Body of pancreas (tissue), 4 donors: ENCODE results near the gene PDE6D. TPM values are rescaled to one million over a fixed set of nuclear protein-coding genes. Genes with fewer than 3 reads are reported as not detected.
A peak's percentile ranks its signal among the peaks of the same experiment; 100 is the strongest.

Experiments
- ATAC-seq: fragments of 150-250 bp; one replicate; pipeline ENCODE4 v1.9.1; 2016
- DNase-seq, 4 donors: peaks; one replicate each; pipeline ENCODE4 v3.0.0-alpha.2; 2019
- H3K27ac ChIP-seq, 4 donors: fragments of 200-600 bp; sonication (generic); 1 replicate in 3 of 4; 2 replicates in 1 of 4; pipeline versions ENCODE4 v1.5.1 to v1.6.1; 2016 to 2019; ENCODE audit warnings: mild to moderate bottlenecking in 1 of 4, mixed read lengths in 1 of 4, moderate library complexity in 1 of 4
- H3K27me3 ChIP-seq, 2 donors: fragments of 200-600 bp; sonication (generic); one replicate each; pipeline ENCODE4 v1.6.0; 2016; ENCODE audit warnings: mild to moderate bottlenecking in 1 of 2
- H3K36me3 ChIP-seq, 2 donors: fragments of 200-600 bp; sonication (generic); replicated peaks in 1 of 2; 2 replicates each; pipeline ENCODE4 v1.5.1; 2016; ENCODE audit warnings: low read depth in 2 of 2; ENCODE audit not compliant: insufficient read depth in 1 of 2
- H3K4me1 ChIP-seq: fragments of 200-600 bp; sonication (generic); one replicate; pipeline ENCODE4 v1.6.0; 2016
- H3K4me3 ChIP-seq, 2 donors: fragments of 200-600 bp; sonication (generic); 1 replicate in 1 of 2; 2 replicates in 1 of 2; pipeline ENCODE4 v1.5.1; 2016 to 2019
- H3K9me3 ChIP-seq, 3 donors: fragments of 200-600 bp; sonication (generic); 1 replicate in 2 of 3; 2 replicates in 1 of 3; pipeline ENCODE4 v1.5.1; 2016
- POLR2A ChIP-seq, 3 donors: fragments of 450-650 bp; IDR thresholded peaks; one replicate each; pipeline ENCODE4 v1.6.1; 2016; ENCODE audit warnings: antibody characterized with exemption in 3 of 3, mild to moderate bottlenecking in 2 of 3
- WGBS, 2 donors: methylation state at CpG; one replicate each; pipeline ENCODE4 v1.1.5; 2017; 5-methylcytosine and 5-hydroxymethylcytosine counted together
- intact Hi-C: fragments of 100-400 bp; cut with DNase I; formaldehyde crosslinking; loops from one replicate; pipeline ENCODE4 v1.15.1; 2023
- total RNA-seq, 2 donors: library from RNA; depleted of rRNA; stranded (reverse); fragments of >200 nt; gene quantifications; one replicate each; pipeline ENCODE4 v1.1.0, GENCODE V29; 2016
- TF ChIP-seq, protein P1 (sequence below), 7 experiments: fragments of 450-650 bp in 4 of 7; fragments of 200-600 bp in 3 of 7; sonication (generic) in 3 of 7; IDR thresholded peaks; one replicate each; pipeline ENCODE4 v1.5.1; 2016 to 2019; ENCODE audit warnings: antibody characterized with exemption in 7 of 7

The PDE6D gene
- total RNA-seq, 2 donors from 2014 or later = 2.6 to 15.0 TPM

DNA sequence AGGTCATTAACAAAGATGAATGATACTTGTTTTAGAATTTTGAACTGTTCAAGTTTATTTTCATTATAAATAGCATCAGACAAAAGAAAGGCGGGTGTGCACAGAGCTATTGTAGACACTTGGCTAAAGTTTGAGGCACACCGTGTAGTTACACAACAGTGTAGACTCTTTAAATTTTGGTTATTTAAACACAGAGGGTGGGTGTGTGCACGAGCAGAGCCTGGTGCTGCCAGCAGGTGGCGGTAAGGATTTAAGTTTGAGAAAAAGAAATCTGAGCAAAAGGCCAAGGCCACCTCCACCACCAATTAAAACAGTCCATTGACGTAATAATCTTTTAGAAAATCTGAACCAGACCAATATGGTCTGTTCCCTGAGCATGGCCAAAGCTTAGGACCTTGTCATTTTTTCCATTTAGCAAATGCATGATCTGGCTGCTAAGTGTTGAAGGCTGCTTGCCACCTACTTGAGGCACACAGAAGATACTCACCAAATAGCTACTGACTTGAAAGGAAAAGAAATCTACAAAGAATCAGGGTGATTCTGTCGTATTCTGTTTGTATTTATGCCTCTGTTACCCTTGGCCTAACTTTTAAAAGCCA lies 19.5 kb upstream of the PDE6D start:
- Histone ChIP-seq H3K36me3 (peaks cover 0 to 14% of the 10 kb centered on the region in 2 donors), H3K27ac (no peak overlapping the region), H3K4me3 (no peak overlapping the region), H3K27me3 (no peaks in the 10 kb centered on the region), H3K9me3 (no peaks in the 10 kb centered on the region), H3K4me1 (peaks cover 13% of the 10 kb centered on the region)
- WGBS, 2 donors = 31 to 36% methylated on average over 6 of the region's 6 CpGs
- no peak for TF ChIP-seq POLR2A (IDR thresholded peaks at IDR 0.05)
- TF ChIP-seq, protein P1, sequence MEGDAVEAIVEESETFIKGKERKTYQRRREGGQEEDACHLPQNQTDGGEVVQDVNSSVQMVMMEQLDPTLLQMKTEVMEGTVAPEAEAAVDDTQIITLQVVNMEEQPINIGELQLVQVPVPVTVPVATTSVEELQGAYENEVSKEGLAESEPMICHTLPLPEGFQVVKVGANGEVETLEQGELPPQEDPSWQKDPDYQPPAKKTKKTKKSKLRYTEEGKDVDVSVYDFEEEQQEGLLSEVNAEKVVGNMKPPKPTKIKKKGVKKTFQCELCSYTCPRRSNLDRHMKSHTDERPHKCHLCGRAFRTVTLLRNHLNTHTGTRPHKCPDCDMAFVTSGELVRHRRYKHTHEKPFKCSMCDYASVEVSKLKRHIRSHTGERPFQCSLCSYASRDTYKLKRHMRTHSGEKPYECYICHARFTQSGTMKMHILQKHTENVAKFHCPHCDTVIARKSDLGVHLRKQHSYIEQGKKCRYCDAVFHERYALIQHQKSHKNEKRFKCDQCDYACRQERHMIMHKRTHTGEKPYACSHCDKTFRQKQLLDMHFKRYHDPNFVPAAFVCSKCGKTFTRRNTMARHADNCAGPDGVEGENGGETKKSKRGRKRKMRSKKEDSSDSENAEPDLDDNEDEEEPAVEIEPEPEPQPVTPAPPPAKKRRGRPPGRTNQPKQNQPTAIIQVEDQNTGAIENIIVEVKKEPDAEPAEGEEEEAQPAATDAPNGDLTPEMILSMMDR (IDR thresholded peaks at IDR 0.05) = peak in 5 of 7 experiments; percentile 22 to 42 (median 34)
- ATAC-seq (no peak), DNase-seq (peak; percentile 27 to 51 (median 44))
- intact Hi-C loops = no loop called here

DNA sequence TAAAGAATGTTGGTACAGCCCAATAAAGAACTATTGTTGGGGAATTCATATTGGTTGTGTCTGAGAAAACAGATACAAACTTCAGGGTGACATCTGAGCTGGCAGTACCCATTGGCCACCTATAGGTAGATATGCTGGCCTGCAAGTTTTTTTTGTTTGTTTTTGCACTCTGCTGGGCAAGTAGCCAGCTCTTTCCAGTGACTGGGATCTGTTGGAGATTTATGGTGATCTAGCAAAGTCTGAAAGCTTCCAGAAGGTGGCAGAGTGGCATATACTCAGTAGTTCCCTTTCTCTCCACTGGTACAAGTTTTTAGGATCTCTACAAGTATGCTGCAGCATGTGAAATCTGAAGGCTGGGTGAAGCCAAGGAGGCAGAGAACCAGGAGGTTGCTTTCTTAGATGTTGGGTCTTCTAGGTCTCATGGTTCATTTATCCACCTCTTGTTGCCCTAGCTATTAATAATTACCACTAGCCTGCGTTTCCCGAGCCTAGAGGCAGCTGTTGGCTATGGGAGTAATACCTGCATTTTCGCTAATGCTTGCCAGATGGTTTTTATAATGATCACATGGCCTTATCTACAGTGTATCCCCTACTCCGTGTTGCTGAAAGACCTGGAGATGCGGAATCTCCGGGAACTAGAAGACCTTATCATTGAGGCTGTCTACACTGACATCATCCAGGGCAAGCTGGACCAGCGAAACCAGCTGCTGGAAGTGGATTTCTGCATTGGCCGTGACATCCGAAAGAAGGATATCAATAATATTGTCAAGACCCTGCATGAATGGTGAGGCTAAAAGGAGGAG lies 14.6 kb upstream of the PDE6D start:
- Histone ChIP-seq H3K36me3 (peaks cover 0 to 10% of the 10 kb centered on the region in 2 donors), H3K4me3 (no peak overlapping the region), H3K9me3 (no peaks in the 10 kb centered on the region), H3K27ac (peak overlapping the region in 1 of 4 donors; percentile 14), H3K4me1 (peaks cover 17% of the 10 kb centered on the region), H3K27me3 (no peaks in the 10 kb centered on the region)
- intact Hi-C loops = no loop called here
- DNase-seq (peak; percentile 71 to 84 (median 83)), ATAC-seq (peak; percentile 83)
- WGBS, 2 donors = 59 to 60% methylated on average over 9 of the region's 9 CpGs
- TF ChIP-seq POLR2A (IDR thresholded peaks at IDR 0.05) = no peak
- TF ChIP-seq, protein P1 (IDR thresholded peaks at IDR 0.05) = peak in 6 of 7 experiments; percentile 10 to 68 (median 60)

DNA sequence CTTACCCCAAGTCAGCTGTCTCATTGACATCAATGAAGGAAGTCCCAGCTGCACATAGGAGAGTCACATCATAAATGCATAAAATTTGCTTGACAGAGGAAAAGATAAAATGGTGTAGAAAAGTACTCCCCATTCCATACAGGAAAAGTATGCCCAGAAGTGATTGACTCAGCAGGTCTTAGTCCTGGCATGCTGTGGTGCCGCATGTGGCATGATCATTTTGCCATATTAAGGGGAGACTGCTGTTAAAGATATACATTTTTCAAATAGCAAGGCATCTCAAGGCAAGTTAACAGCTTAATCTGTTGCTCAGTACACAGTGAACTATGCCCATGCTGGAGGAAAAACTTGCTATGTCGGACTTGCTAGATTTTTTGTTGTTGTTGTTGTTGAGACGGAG lies 13.3 kb upstream of the PDE6D start:
- Histone ChIP-seq H3K36me3 (peaks cover 0 to 7% of the 10 kb centered on the region in 2 donors), H3K4me1 (peaks cover 13% of the 10 kb centered on the region), H3K4me3 (no peak overlapping the region), H3K9me3 (no peaks in the 10 kb centered on the region), H3K27ac (no peak overlapping the region), H3K27me3 (no peaks in the 10 kb centered on the region)
- TF ChIP-seq, protein P1 (IDR thresholded peaks at IDR 0.05) = no peak
- TF ChIP-seq POLR2A (IDR thresholded peaks at IDR 0.05) = no peak
- DNase-seq = no peak
- intact Hi-C loops = no loop called here
- ATAC-seq = no peak
- WGBS, 2 donors = 94 to 95% methylated on average over 3 of the region's 3 CpGs

DNA sequence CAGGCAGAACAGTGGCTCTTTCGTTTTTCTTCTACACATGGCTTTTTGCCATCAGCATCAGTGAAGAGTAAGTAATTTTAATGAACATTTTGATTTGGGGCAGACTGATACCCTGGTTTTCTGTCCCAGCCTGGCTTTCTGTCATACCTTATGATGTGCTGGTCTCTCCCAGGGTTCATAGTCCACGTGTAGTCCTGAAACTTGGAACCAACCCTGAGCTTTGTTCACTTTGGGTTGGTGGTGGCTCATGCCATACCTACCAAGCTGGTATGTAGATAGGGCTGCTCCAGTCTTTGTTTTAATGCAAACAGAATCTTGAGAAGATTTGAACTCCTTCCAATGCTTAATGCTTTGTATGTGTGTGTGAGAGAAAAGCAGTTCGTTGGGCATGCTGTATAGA lies 10.0 kb upstream of the PDE6D start:
- WGBS, 2 donors = 53 to 59% methylated on average over 3 of the region's 3 CpGs
- H3K36me3 ChIP-seq = peaks cover 0 to 2% of the 10 kb centered on the region in 2 donors

More for the DNA sequence above, 10.0 kb upstream of the PDE6D start:
- Histone ChIP-seq H3K27me3 (no peaks in the 10 kb centered on the region), H3K4me1 (peaks cover 35% of the 10 kb centered on the region), H3K4me3 (no peak overlapping the region), H3K27ac (no peak overlapping the region), H3K9me3 (no peaks in the 10 kb centered on the region)
- TF ChIP-seq POLR2A (IDR thresholded peaks at IDR 0.05) = no peak
- TF ChIP-seq, protein P1 (IDR thresholded peaks at IDR 0.05) = no peak
- intact Hi-C loops = no loop called here
- ATAC-seq = no peak
- DNase-seq = no peak
